Measurements from ENCODE around the gene C2orf49. TPM values are rescaled to one million over a fixed set of nuclear protein-coding genes. Genes with fewer than 3 reads are reported as not detected.

Gene C2orf49
- total RNA-seq, 1 donor from 2014 or later: 12.2 TPM

DNA sequence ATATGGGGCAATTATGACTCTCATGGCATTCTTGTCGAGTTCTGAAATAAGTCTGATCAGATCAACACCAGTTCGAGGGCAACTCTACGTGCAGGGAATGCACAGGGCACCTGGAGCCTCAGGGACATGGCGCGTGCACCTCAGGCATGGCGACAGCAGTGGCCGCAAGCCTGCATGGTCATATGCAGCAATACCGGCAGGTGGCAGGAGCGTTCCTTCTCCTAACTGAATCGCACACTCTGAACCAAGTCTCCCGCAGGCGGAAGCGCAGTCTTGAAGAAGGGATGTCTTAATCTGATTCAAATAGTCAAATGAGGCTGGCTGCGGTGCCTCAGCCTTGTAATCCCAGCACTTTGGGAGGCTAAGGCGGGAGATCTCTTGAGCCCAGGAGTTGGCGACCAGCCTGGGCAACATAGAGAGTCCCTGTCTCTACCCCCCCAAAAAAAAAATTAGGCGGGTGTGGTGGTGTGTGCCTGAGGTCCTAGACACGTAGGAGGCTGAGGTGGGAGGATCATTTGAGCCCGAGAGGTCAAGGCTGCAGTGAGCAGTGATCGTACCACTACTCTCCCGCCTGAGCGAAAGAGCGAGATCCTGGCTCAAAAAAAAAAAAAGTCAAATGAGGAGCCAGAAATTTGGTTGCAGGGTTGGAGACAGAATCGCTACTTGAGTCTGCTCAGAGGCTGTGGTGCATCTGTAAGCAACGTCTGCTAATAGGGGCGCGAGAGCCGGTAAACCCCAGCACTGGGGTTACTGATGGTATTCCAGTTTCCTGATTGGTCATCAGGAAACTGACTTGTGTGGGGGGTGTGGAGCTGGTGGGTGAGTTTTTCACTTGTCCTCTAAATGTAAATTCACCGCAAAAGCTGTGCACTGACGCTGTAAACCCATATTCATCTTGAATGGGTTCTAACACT, 32.7 kb downstream of the C2orf49 start:
- TF ChIP-seq, protein P1, sequence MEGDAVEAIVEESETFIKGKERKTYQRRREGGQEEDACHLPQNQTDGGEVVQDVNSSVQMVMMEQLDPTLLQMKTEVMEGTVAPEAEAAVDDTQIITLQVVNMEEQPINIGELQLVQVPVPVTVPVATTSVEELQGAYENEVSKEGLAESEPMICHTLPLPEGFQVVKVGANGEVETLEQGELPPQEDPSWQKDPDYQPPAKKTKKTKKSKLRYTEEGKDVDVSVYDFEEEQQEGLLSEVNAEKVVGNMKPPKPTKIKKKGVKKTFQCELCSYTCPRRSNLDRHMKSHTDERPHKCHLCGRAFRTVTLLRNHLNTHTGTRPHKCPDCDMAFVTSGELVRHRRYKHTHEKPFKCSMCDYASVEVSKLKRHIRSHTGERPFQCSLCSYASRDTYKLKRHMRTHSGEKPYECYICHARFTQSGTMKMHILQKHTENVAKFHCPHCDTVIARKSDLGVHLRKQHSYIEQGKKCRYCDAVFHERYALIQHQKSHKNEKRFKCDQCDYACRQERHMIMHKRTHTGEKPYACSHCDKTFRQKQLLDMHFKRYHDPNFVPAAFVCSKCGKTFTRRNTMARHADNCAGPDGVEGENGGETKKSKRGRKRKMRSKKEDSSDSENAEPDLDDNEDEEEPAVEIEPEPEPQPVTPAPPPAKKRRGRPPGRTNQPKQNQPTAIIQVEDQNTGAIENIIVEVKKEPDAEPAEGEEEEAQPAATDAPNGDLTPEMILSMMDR (IDR thresholded peaks at IDR 0.05): peak; percentile 85 to 90 (median 89)
- Histone ChIP-seq H3K4me1 (peaks cover 2 to 10% of the 10 kb centered on the region in 2 donors), H3K27ac (no peak overlapping the region), H3K9me3 (no peaks in the 10 kb centered on the region), H3K4me3 (no peak overlapping the region), H3K27me3 (no peaks in the 10 kb centered on the region), H3K36me3 (peaks cover 20 to 37% of the 10 kb centered on the region in 2 donors)
- peak; percentile 38 to 91 for DNase-seq (ENCODE audit: low spot score in 2 of 2)
- intact Hi-C loops (cut with DNase I): loop anchor here (1.0 to 5.0 kb wide), 2 partner anchors 42 to 151 kb away; no protein-coding TSS in a partner anchor

DNA sequence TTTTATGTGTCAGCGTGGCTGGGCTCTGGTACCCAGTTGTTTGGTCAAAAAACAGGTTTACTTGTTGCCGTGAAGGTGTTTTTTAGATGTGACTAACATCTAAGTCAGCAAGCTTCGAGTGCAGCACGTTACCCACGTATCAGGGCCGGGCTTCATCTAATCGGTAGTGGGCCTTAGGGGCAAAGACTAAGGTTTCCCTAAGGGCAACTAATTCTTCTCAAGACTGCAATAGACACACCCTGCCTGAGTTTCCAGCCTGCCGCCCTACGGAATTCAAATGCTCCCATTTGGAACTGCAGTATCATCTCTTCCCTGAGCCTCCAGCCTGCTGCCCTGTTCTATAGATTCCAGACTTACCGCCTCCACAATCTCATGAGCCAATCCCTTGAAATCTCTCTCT, 33.8 kb downstream of the C2orf49 start:
- H3K27me3 ChIP-seq: no peaks in the 10 kb centered on the region
- H3K9me3 ChIP-seq: no peaks in the 10 kb centered on the region
- H3K4me1 ChIP-seq: peaks cover 2 to 10% of the 10 kb centered on the region in 2 donors
- intact Hi-C loops (cut with DNase I): loop anchor here (5.0 kb wide), 1 partner anchor 41 kb away; no protein-coding TSS in a partner anchor
- H3K4me3 ChIP-seq: no peak overlapping the region
- TF ChIP-seq, protein P1 (IDR thresholded peaks at IDR 0.05): no peak
- DNase-seq (ENCODE audit: low spot score in 2 of 2): peak in 1 of 2 donors; percentile 25
- no peak overlapping the region for H3K27ac ChIP-seq
- peaks cover 9 to 28% of the 10 kb centered on the region in 2 donors for H3K36me3 ChIP-seq

DNA sequence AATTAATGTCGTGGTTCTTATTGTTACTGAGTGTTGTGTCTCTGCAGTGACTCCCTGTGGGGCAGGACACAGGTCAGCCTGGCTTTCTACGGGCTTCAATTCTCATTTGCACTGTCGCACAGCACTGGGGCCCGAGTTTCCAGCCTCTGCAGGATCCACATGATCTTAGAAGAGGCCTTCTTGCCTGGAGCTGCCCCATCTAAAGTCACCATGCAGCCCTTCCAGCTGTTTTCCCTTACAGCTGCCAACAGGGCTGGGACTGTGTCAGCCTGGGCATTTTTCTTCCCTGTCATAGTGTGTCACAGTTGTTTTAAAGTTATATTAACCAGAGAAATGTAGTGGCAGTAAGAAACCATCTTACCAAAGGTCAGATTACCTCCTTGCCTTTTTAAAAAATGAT, 34.5 kb downstream of the C2orf49 start:
- Histone ChIP-seq H3K4me1 (peaks cover 2 to 10% of the 10 kb centered on the region in 2 donors), H3K4me3 (no peak overlapping the region), H3K9me3 (no peaks in the 10 kb centered on the region), H3K36me3 (peaks cover 6 to 22% of the 10 kb centered on the region in 2 donors), H3K27me3 (no peaks in the 10 kb centered on the region), H3K27ac (no peak overlapping the region)
- intact Hi-C loops (cut with DNase I): loop anchor here (5.0 kb wide), 1 partner anchor 40 kb away; no protein-coding TSS in a partner anchor
- TF ChIP-seq, protein P1 (IDR thresholded peaks at IDR 0.05): no peak
- peak in 1 of 2 donors; percentile 58 for DNase-seq (ENCODE audit: low spot score in 2 of 2)

DNA sequence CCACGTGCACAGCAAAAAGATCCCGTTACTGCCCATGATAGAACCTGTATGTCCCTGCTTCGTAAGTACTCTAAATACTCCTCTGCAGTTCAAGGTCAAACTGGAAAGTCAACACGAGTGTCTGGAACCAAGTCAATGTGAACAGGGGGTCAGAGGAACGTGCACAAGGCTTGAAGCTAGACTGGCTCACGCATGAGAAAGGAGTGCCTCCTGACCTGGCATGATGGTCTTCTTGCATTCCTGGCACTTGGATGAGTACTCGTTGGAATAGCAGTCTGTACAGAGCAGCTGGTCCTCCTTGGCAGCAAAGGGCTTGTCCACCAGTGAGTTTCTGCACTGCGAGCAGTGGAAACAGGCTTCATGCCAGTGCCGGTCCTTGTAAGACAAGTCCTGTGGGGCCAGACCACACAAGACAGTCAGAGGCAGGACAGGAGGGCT, 36.0 kb downstream of the C2orf49 start:
- peak in 1 of 2 donors; percentile 70 for DNase-seq (ENCODE audit: low spot score in 2 of 2)
- H3K4me3 ChIP-seq: no peak overlapping the region
- no peaks in the 10 kb centered on the region for H3K27me3 ChIP-seq
- no peaks in the 10 kb centered on the region for H3K9me3 ChIP-seq
- TF ChIP-seq, protein P1 (IDR thresholded peaks at IDR 0.05): no peak
- intact Hi-C loops (cut with DNase I): loop anchor here (5.0 kb wide), 1 partner anchor 39 kb away; no protein-coding TSS in a partner anchor
- peak overlapping the region in 1 of 2 donors; percentile 30 for H3K27ac ChIP-seq
- peaks cover 2 to 10% of the 10 kb centered on the region in 2 donors for H3K4me1 ChIP-seq
- H3K36me3 ChIP-seq: peaks cover 6 to 17% of the 10 kb centered on the region in 2 donors

DNA sequence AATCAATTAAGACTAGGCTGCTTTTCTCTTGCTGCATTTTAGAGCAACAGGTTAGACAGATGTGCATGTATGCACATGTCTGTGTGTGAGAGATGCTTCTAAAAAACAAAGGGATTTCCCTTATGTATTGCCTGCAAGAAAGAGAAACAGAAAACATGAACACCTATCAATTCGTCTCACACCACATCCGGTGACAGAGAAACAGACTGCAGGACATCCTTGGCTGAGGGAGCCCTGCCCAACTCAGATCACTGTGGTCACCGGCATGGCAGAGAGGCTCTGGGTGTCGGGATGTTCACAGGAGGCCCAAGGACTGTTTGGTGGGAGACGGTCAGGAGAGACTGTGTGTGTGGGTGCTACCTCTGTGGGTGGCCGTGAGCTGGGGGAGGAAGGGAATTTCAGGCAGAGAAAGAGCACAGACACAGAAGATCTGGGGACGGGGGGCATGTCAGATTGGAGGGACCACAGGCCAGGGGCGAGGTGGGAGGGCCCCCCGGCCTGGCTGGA, 36.6 kb downstream of the C2orf49 start:
- Histone ChIP-seq H3K27ac (peak overlapping the region in 1 of 2 donors; percentile 45), H3K4me1 (peaks cover 2 to 10% of the 10 kb centered on the region in 2 donors)
- intact Hi-C loops (cut with DNase I): loop anchor here (5.0 kb wide), 1 partner anchor 38 kb away; no protein-coding TSS in a partner anchor

More for the DNA sequence above, 36.6 kb downstream of the C2orf49 start:
- Histone ChIP-seq H3K4me3 (no peak overlapping the region), H3K27me3 (no peaks in the 10 kb centered on the region), H3K9me3 (no peaks in the 10 kb centered on the region), H3K36me3 (peaks cover 6 to 17% of the 10 kb centered on the region in 2 donors)
- TF ChIP-seq, protein P1 (IDR thresholded peaks at IDR 0.05): no peak
- DNase-seq (ENCODE audit: low spot score in 2 of 2): peak in 1 of 2 donors; percentile 39

All from ascending aorta (tissue), 2 donors.